ENCODE measurements around the gene STK38L.

DNA sequence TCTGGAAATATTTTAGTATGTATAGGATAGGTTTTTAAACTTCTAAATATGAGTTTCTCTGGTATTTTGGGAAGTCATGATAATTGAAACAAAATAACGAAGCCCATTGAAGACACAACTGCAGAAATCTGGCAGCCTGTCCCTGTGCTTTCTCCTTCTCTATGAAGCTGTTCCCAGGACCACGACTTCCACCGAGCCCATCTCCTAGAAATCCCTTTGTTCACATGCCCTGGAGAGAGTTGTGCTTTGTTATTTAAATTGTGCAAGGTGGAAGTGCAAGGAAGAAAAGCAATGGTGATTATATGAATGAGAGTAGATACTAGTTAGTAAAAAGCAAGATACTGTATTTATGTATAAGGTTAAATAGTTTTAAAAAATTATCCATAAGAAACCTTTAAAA, 32.2 kb downstream of the STK38L start:
- TF ChIP-seq POLR2A (IDR thresholded peaks at IDR 0.05; ENCODE audit: low read length) (no peak), MYC (IDR thresholded peaks at IDR 0.05; ENCODE audit: borderline replicate concordance, low read length) (no peak)
- TF ChIP-seq, protein P1, sequence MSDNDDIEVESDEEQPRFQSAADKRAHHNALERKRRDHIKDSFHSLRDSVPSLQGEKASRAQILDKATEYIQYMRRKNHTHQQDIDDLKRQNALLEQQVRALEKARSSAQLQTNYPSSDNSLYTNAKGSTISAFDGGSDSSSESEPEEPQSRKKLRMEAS (IDR thresholded peaks at IDR 0.05) = no peak
- TF ChIP-seq, protein P2, sequence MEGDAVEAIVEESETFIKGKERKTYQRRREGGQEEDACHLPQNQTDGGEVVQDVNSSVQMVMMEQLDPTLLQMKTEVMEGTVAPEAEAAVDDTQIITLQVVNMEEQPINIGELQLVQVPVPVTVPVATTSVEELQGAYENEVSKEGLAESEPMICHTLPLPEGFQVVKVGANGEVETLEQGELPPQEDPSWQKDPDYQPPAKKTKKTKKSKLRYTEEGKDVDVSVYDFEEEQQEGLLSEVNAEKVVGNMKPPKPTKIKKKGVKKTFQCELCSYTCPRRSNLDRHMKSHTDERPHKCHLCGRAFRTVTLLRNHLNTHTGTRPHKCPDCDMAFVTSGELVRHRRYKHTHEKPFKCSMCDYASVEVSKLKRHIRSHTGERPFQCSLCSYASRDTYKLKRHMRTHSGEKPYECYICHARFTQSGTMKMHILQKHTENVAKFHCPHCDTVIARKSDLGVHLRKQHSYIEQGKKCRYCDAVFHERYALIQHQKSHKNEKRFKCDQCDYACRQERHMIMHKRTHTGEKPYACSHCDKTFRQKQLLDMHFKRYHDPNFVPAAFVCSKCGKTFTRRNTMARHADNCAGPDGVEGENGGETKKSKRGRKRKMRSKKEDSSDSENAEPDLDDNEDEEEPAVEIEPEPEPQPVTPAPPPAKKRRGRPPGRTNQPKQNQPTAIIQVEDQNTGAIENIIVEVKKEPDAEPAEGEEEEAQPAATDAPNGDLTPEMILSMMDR (IDR thresholded peaks at IDR 0.05) = no peak

Data from A549 (cell line).